ENCODE data around the gene PRKCZ.
A peak's percentile ranks its signal among the peaks of the same experiment; 100 is the strongest.

PRKCZ gene

GRCh38 chr1:2068951-2069350, 18.7 kb downstream of the PRKCZ start:
- no peak for DNase-seq

- no peak for DNase-seq
These were observed 19.8 kb downstream of the PRKCZ start for GRCh38 chr1:2070016-2070415.

GRCh38 chr1:2070800-2071530, 20.8 kb downstream of the PRKCZ start:
- no peak for DNase-seq

GRCh38 chr1:2072109-2072806, 22.0 kb downstream of the PRKCZ start:
- DNase-seq: no peak

- no peak for DNase-seq
These were observed 22.7 kb downstream of the PRKCZ start for GRCh38 chr1:2072891-2073290.

GRCh38 chr1:2073382-2074230, 23.4 kb downstream of the PRKCZ start:
- no peak for DNase-seq

GRCh38 chr1:2074396-2074795, 24.2 kb downstream of the PRKCZ start:
- no peak for DNase-seq

GRCh38 chr1:2074944-2075740, 24.9 kb downstream of the PRKCZ start:
- no peak for DNase-seq

GRCh38 chr1:2076826-2077225, 26.6 kb downstream of the PRKCZ start:
- no peak for DNase-seq

- DNase-seq: no peak
These were observed 28.0 kb downstream of the PRKCZ start for GRCh38 chr1:2078170-2078569.

- no peak for DNase-seq
These were observed 29.3 kb downstream of the PRKCZ start for GRCh38 chr1:2079396-2080085.

GRCh38 chr1:2080140-2080539, 29.9 kb downstream of the PRKCZ start:
- no peak for DNase-seq

GRCh38 chr1:2080884-2081283, 30.7 kb downstream of the PRKCZ start:
- no peak for DNase-seq

GRCh38 chr1:2081326-2081885, 31.2 kb downstream of the PRKCZ start:
- DNase-seq: no peak

- DNase-seq: no peak
These were observed 31.9 kb downstream of the PRKCZ start for GRCh38 chr1:2082064-2082463.

- peak in 2 of 3 donors; percentile 24 to 38 for DNase-seq
These were observed 33.5 kb downstream of the PRKCZ start for GRCh38 chr1:2083666-2084065.

GRCh38 chr1:2084306-2084705, 34.1 kb downstream of the PRKCZ start:
- no peak for DNase-seq

- DNase-seq: no peak
These were observed 34.9 kb downstream of the PRKCZ start for GRCh38 chr1:2085080-2085479.

GRCh38 chr1:2086446-2087078, 36.4 kb downstream of the PRKCZ start:
- no peak for DNase-seq

GRCh38 chr1:2087766-2088165, 37.6 kb downstream of the PRKCZ start:
- no peak for DNase-seq

- DNase-seq: no peak
These were observed 38.2 kb downstream of the PRKCZ start for GRCh38 chr1:2088458-2088857.
